ENCODE data around the gene FMN1. TPM values are rescaled to one million over a fixed set of nuclear protein-coding genes. Genes with fewer than 3 reads are reported as not detected.

FMN1 gene
- polyA plus RNA-seq, 3 donors: 0.28 to 3.7 (median 0.34) TPM

DNA sequence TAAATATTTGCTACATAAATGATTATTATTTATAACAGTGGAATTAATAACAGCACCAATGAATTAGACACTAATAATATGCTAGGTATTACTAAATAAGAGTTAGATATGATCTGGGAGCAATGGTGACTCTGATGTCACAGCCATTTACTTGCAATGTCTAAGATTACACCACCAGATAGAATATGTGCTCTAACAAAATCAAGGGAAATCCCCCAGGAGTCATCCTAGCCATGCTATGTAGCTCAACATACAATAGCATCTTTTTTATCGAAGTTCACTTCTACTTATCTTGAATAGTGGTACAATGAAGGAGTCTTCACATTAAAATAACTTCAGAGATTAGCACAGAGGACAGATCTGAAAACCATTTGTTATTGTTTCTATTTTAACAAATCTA lies 154.0 kb downstream of the FMN1 start:
- Histone ChIP-seq H3K36me3 (replicated peaks in 1 of 2; ENCODE audit: control insufficient read depth in 1 of 2, insufficient read depth in 2 of 2, low read length in 2 of 2) (no peaks in the 10 kb centered on the region), H3K79me2 (ENCODE audit: insufficient read depth, low read length) (no peaks in the 10 kb centered on the region), H3K9me3 (replicated peaks in 1 of 2; ENCODE audit: control insufficient read depth in 1 of 2, insufficient read depth in 1 of 2, low read length in 2 of 2) (peaks cover 17 to 22% of the 10 kb centered on the region in 2 donors), H4K20me1 (ENCODE audit: insufficient read depth, low read length) (no peaks in the 10 kb centered on the region), H3K4me2 (replicated peaks; ENCODE audit: extremely low read depth, low read length, poor library complexity, severe bottlenecking) (no peak overlapping the region), H3K4me1 (ENCODE audit: control insufficient read depth in 1 of 2, insufficient read depth in 2 of 2, low read length in 2 of 2) (no peaks in the 10 kb centered on the region), H3K9ac (ENCODE audit: insufficient read depth, low read length, poor library complexity, severe bottlenecking) (no peak overlapping the region), H3K27me3 (ENCODE audit: control insufficient read depth in 2 of 2, insufficient read depth in 2 of 2, low read length in 2 of 2) (no peaks in the 10 kb centered on the region), H3K4me3 (replicated peaks in 1 of 3; ENCODE audit: low read depth in 2 of 3, low read length in 3 of 3) (no peak overlapping the region), H2AFZ (ENCODE audit: insufficient read depth, low read depth, low read length, poor library complexity, severe bottlenecking) (no peak overlapping the region), H3K27ac (ENCODE audit: low read depth in 1 of 2, low read length in 2 of 2) (no peak overlapping the region)
- no peaks in the 10 kb centered on the region for H3K36me3 Mint-ChIP-seq
- peaks cover 14 to 28% (median 22%) of the 10 kb centered on the region in 7 donors for H3K9me3 Mint-ChIP-seq
- TF ChIP-seq, protein P1, sequence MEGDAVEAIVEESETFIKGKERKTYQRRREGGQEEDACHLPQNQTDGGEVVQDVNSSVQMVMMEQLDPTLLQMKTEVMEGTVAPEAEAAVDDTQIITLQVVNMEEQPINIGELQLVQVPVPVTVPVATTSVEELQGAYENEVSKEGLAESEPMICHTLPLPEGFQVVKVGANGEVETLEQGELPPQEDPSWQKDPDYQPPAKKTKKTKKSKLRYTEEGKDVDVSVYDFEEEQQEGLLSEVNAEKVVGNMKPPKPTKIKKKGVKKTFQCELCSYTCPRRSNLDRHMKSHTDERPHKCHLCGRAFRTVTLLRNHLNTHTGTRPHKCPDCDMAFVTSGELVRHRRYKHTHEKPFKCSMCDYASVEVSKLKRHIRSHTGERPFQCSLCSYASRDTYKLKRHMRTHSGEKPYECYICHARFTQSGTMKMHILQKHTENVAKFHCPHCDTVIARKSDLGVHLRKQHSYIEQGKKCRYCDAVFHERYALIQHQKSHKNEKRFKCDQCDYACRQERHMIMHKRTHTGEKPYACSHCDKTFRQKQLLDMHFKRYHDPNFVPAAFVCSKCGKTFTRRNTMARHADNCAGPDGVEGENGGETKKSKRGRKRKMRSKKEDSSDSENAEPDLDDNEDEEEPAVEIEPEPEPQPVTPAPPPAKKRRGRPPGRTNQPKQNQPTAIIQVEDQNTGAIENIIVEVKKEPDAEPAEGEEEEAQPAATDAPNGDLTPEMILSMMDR (IDR thresholded peaks at IDR 0.05): no peak
- H3K27me3 Mint-ChIP-seq (ENCODE audit: low read depth in 3 of 3): peaks cover 0 to 3% (median 0%) of the 10 kb centered on the region in 3 donors
- WGBS (ENCODE audit: insufficient coverage): no CpG with 5 or more reads among the region's 1 CpG
- no peak overlapping the region for H3K27ac Mint-ChIP-seq
- intact Hi-C loops (cut with micrococcal nuclease): no loop called here
- no peaks in the 10 kb centered on the region for H3K4me1 Mint-ChIP-seq
- no peak for DNase-seq
- no peak overlapping the region for H3K4me3 Mint-ChIP-seq

DNA sequence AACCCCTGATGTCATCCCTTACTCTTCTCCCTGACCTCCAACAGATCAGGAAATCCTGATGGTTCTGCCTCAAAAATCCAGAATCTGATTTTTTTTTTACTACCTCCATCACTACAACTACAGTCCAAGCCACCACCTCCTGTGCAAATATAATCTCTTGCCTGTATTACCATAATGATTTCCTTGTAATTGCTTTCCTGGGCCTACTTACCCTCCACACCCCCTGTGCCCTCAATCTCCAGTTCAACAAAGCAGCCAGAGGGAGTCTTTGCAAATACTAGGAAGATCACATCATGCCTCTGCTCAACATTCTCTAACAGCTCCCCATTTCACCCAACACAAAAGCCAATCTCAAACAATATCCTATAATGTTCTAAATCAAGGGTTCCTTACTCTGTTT lies 159.9 kb downstream of the FMN1 start:
- Mint-ChIP-seq H3K27me3 (ENCODE audit: low read depth in 3 of 3) (peaks cover 0 to 2% (median 0%) of the 10 kb centered on the region in 3 donors), H3K9me3 (peaks cover 0 to 2% (median 0%) of the 10 kb centered on the region in 7 donors), H3K4me3 (no peak overlapping the region), H3K4me1 (peaks cover 6% of the 10 kb centered on the region), H3K27ac (no peak overlapping the region), H3K36me3 (peaks cover 0 to 4% of the 10 kb centered on the region in 2 donors)
- Histone ChIP-seq H2AFZ (ENCODE audit: insufficient read depth, low read depth, low read length, poor library complexity, severe bottlenecking) (no peak overlapping the region), H3K9me3 (replicated peaks in 1 of 2; ENCODE audit: control insufficient read depth in 1 of 2, insufficient read depth in 1 of 2, low read length in 2 of 2) (no peaks in the 10 kb centered on the region), H3K36me3 (replicated peaks in 1 of 2; ENCODE audit: control insufficient read depth in 1 of 2, insufficient read depth in 2 of 2, low read length in 2 of 2) (no peaks in the 10 kb centered on the region), H3K27ac (ENCODE audit: low read depth in 1 of 2, low read length in 2 of 2) (no peak overlapping the region), H3K4me2 (replicated peaks; ENCODE audit: extremely low read depth, low read length, poor library complexity, severe bottlenecking) (no peak overlapping the region), H3K4me1 (ENCODE audit: control insufficient read depth in 1 of 2, insufficient read depth in 2 of 2, low read length in 2 of 2) (no peaks in the 10 kb centered on the region), H3K79me2 (ENCODE audit: insufficient read depth, low read length) (no peaks in the 10 kb centered on the region), H3K9ac (ENCODE audit: insufficient read depth, low read length, poor library complexity, severe bottlenecking) (no peak overlapping the region), H3K27me3 (ENCODE audit: control insufficient read depth in 2 of 2, insufficient read depth in 2 of 2, low read length in 2 of 2) (no peaks in the 10 kb centered on the region), H3K4me3 (replicated peaks in 1 of 3; ENCODE audit: low read depth in 2 of 3, low read length in 3 of 3) (no peak overlapping the region), H4K20me1 (ENCODE audit: insufficient read depth, low read length) (no peaks in the 10 kb centered on the region)
- intact Hi-C loops (cut with micrococcal nuclease): no loop called here
- TF ChIP-seq, protein P1 (IDR thresholded peaks at IDR 0.05): no peak
- DNase-seq: no peak
